Esophagus muscularis mucosa (tissue), 4 donors: ENCODE data around the gene BTBD9. TPM values are rescaled to one million over a fixed set of nuclear protein-coding genes. Genes with fewer than 3 reads are reported as not detected.

Source experiments
- DNase-seq: peaks from one replicate; pipeline ENCODE4 v3.0.0-alpha.2; 2017; ENCODE audit errors: extremely low spot score
- H3K27ac ChIP-seq, 4 donors: fragments of 200-600 bp; sonication (generic); replicated peaks in 1 of 4; 1 replicate in 3 of 4; 2 replicates in 1 of 4; pipeline ENCODE4 v1.5.1; 2016 to 2019; ENCODE audit warnings: mild to moderate bottlenecking in 1 of 4
- H3K27me3 ChIP-seq, 4 donors: fragments of 200-600 bp; sonication (generic); one replicate each; pipeline versions ENCODE4 v1.5.1 to v1.6.0; 2016 to 2019
- H3K36me3 ChIP-seq, 4 donors: fragments of 200-600 bp; sonication (generic); one replicate each; pipeline ENCODE4 v1.5.1; 2016 to 2019
- H3K4me1 ChIP-seq, 4 donors: fragments of 200-600 bp; sonication (generic); one replicate each; pipeline ENCODE4 v1.5.1; 2016 to 2019
- H3K4me3 ChIP-seq, 4 donors: fragments of 200-600 bp; sonication (generic); 1 replicate in 2 of 4; 2 replicates in 2 of 4; pipeline ENCODE4 v1.5.1; 2016 to 2019; ENCODE audit warnings: mild to moderate bottlenecking in 4 of 4, moderate library complexity in 1 of 4
- H3K9me3 ChIP-seq, 4 donors: fragments of 200-600 bp; sonication (generic); 1 replicate in 3 of 4; 2 replicates in 1 of 4; pipeline ENCODE4 v1.5.1; 2016 to 2019
- CTCF ChIP-seq, 3 experiments: fragments of 200-600 bp in 2 of 3; fragments of 450-650 bp in 1 of 3; sonication (generic) in 2 of 3; IDR thresholded peaks; one replicate each; pipeline ENCODE4 v1.5.1; 2017 to 2019; ENCODE audit warnings: antibody characterized with exemption in 3 of 3, mild to moderate bottlenecking in 2 of 3, moderate library complexity in 1 of 3
- EP300 ChIP-seq: sonication (generic); formaldehyde crosslinking; IDR thresholded peaks from one replicate; pipeline ENCODE4 v1.6.1; 2017; ENCODE audit warnings: antibody characterized with exemption
- POLR2A ChIP-seq: fragments of 450-650 bp; IDR thresholded peaks from one replicate; pipeline ENCODE4 v1.6.1; 2017; ENCODE audit warnings: antibody characterized with exemption, moderate library complexity, mild to moderate bottlenecking, low read depth
- POLR2AphosphoS5 ChIP-seq, 2 donors: sonication (generic); formaldehyde crosslinking; IDR thresholded peaks; one replicate each; pipeline ENCODE4 v1.6.1; 2017; ENCODE audit warnings: antibody characterized with exemption in 2 of 2
- WGBS: methylation state at CpG from one replicate; pipeline ENCODE4 v1.1.5; 2018; 5-methylcytosine and 5-hydroxymethylcytosine counted together
- intact Hi-C: fragments of 100-400 bp; cut with DNase I; formaldehyde crosslinking; loops from one replicate; pipeline ENCODE4 v1.15.1; 2023
- total RNA-seq, 4 donors: library from RNA; depleted of rRNA; stranded (reverse); fragments of >200 nt; gene quantifications; one replicate each; pipeline versions ENCODE4 v1.1.0 to v1.2.1, GENCODE V29; 2016

The BTBD9 gene
- total RNA-seq, 4 donors from 2014 or later, result 9.4 to 14.1 (median 11.2) TPM

DNA sequence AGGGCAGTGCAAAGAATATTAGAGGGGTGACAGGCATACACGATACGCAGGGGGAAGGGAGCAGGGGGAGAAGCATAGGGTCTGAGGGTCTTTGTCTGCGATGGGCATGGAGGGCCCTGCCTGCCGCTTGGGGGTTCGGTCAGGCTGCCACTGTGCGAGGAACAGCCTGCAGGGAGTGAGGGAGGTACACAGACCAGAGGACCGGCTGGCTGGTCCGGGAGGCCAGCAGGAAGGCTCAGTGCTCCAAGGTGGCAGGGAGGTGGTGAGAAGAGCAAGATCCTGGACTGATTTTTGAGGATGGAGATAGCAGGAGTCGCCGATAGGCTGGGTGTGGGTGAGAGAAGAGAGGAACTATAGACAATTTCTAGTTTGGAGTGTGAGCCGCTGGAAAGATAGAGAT lies 481.8 kb downstream of the BTBD9 start:
- no peak for DNase-seq
- Histone ChIP-seq H3K9me3 (no peaks in the 10 kb centered on the region), H3K36me3 (peaks cover 0 to 29% (median 16%) of the 10 kb centered on the region in 4 donors), H3K4me1 (peaks cover 0 to 5% (median 0%) of the 10 kb centered on the region in 4 donors), H3K4me3 (no peak overlapping the region), H3K27ac (no peak overlapping the region), H3K27me3 (no peaks in the 10 kb centered on the region)
- WGBS, result 96% methylated on average over 11 of the region's 11 CpGs
- intact Hi-C loops, result no loop called here
- TF ChIP-seq CTCF (IDR thresholded peaks at IDR 0.05), result no peak
- TF ChIP-seq POLR2AphosphoS5 (IDR thresholded peaks at IDR 0.05), result no peak
- TF ChIP-seq EP300, result no peak
- TF ChIP-seq POLR2A, result no peak

DNA sequence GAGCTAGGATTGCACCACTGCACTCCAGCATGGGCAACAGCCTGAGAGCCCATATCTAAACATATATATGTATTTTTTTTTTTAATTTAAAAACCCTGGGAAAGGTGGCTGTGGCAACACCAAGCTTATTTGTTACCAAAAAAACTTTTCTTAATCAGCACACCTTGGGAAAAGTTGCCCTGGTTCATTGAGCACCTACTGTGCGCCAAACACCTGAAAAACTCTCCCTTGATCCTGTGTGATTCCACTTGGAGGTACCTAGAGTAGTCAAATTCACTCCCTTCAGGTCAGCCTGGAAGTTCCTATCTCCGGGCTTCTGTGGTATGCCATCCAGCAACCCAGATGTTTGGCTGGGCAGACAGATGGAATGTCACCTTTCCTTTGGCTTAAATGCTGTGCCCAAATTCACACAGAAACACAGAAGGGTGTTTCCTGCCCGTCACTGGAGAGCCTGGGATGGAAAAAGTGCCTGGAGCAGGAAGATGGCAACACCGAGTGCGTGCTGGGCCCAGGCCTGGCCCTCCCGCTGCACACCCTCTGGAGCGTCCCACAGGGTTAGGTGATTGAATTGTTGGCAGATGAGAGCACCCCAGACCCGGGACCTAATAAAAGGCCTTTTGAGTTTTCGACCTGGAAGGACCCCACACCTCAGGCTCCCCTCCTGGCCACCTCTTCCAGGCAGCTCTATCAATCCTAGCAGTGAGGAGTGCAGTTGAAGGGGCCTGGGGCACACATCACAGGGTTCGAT lies 482.7 kb downstream of the BTBD9 start:
- no peak for TF ChIP-seq CTCF (IDR thresholded peaks at IDR 0.05)
- no peak for TF ChIP-seq POLR2AphosphoS5 (IDR thresholded peaks at IDR 0.05)
- no peak for TF ChIP-seq POLR2A
- TF ChIP-seq EP300, result no peak
- whole genome bisulfite sequencing, result 99% methylated on average over 10 of the region's 10 CpGs
- Histone ChIP-seq H3K27ac (no peak overlapping the region), H3K27me3 (no peaks in the 10 kb centered on the region), H3K9me3 (no peaks in the 10 kb centered on the region), H3K4me3 (no peak overlapping the region), H3K36me3 (peaks cover 0 to 38% (median 25%) of the 10 kb centered on the region in 4 donors), H3K4me1 (peaks cover 0 to 5% (median 0%) of the 10 kb centered on the region in 4 donors)
- DNase-seq, result no peak
- intact Hi-C loops, result no loop called here

DNA sequence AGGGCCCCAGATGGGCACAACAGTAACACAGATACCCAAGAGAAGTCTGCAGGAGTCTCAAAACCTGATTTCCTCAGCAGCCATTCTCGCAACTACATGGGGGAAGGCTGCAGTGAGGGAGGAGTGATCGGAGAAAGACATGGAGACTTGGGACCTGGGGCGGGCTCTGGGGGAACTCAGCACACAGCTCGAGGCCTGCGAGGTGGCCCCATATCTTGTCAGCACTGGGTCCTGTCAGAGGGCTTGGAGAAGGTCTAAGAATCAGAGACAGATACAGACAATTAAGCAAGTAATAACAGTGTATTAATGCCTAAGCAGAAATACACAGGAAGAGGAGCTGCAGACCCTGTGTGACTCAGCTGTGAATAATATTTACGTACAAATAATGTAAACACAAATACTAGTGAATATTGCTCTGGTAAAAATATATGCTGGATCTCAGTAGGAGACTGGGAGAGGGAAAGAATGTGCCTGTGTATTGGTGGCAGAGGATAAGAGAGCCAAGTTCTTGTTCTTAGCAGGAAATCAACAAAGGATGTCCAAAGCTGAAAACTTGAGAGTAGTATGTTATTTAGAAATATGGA lies 484.0 kb downstream of the BTBD9 start:
- no peak for TF ChIP-seq POLR2A
- no peak for TF ChIP-seq POLR2AphosphoS5 (IDR thresholded peaks at IDR 0.05)
- no peak for TF ChIP-seq CTCF (IDR thresholded peaks at IDR 0.05)
- TF ChIP-seq EP300, result no peak
- DNase-seq, result no peak
- peaks cover 0 to 5% (median under 1%) of the 10 kb centered on the region in 4 donors for H3K4me1 ChIP-seq
- H3K27ac ChIP-seq, result no peak overlapping the region
- H3K36me3 ChIP-seq, result peaks cover 0 to 44% (median 29%) of the 10 kb centered on the region in 4 donors
- intact Hi-C loops, result no loop called here
- H3K4me3 ChIP-seq, result no peak overlapping the region
- 93% methylated on average over 6 of the region's 6 CpGs for WGBS
- H3K9me3 ChIP-seq, result no peaks in the 10 kb centered on the region
- no peaks in the 10 kb centered on the region for H3K27me3 ChIP-seq

GRCh38 chr6:38155144-38155543 lies 484.6 kb downstream of the BTBD9 start:
- H3K4me3 ChIP-seq, result no peak overlapping the region
- peaks cover 0 to 5% (median 3%) of the 10 kb centered on the region in 4 donors for H3K4me1 ChIP-seq
- intact Hi-C loops, result no loop called here
- no peaks in the 10 kb centered on the region for H3K27me3 ChIP-seq
- H3K36me3 ChIP-seq, result peaks cover 0 to 44% (median 29%) of the 10 kb centered on the region in 4 donors
- WGBS, result 86% methylated on average over 9 of the region's 9 CpGs
- H3K9me3 ChIP-seq, result no peaks in the 10 kb centered on the region
- no peak overlapping the region for H3K27ac ChIP-seq
- TF ChIP-seq EP300 (no peak), POLR2AphosphoS5 (IDR thresholded peaks at IDR 0.05) (no peak), CTCF (IDR thresholded peaks at IDR 0.05) (no peak), POLR2A (no peak)
- DNase-seq, result no peak
